NB4 (cell line): Measurements from ENCODE around the gene CTIF.

Source experiments
- CTCF ChIP-seq: IDR thresholded peaks from one replicate; pipeline ENCODE4 v1.5.1; 2012; ENCODE audit warnings: low read depth, low read length
- MAX ChIP-seq: IDR thresholded peaks from 2 replicates; pipeline ENCODE4 v1.6.1; 2011; ENCODE audit warnings: low read depth, low read length
- MYC ChIP-seq: IDR thresholded peaks from 2 replicates; pipeline ENCODE4 v1.6.1; 2011; ENCODE audit warnings: low read depth, low read length
- POLR2A ChIP-seq: IDR thresholded peaks from 2 replicates; pipeline ENCODE4 v1.6.1; 2011; ENCODE audit warnings: mild to moderate bottlenecking; ENCODE audit not compliant: insufficient read length; ENCODE audit errors: extremely low read depth

- TF ChIP-seq CTCF, result no peak
- TF ChIP-seq POLR2A, result no peak
- TF ChIP-seq MAX, result no peak
- TF ChIP-seq MYC, result no peak
Measured at GRCh38 chr18:48727681-48728080, 188.8 kb downstream of the CTIF start.
